Inflammatory macrophage treated with lipopolysaccharide for 4 hours (primary cell): Measurements from ENCODE around the gene CRISPLD2.

Source experiments
- DNase-seq: peaks from one replicate; pipeline ENCODE4 v3.0.0-alpha.2; 2020

The CRISPLD2 gene

GRCh38 chr16:84800158-84800978 is 19.4 kb upstream of the CRISPLD2 start:
- no peak for DNase-seq

GRCh38 chr16:84803146-84803545 is 16.6 kb upstream of the CRISPLD2 start:
- no peak for DNase-seq

- no peak for DNase-seq
Observed at GRCh38 chr16:84804326-84804725, 15.5 kb upstream of the CRISPLD2 start.

- peak; percentile 81 for DNase-seq
Observed at GRCh38 chr16:84806256-84806889, 13.4 kb upstream of the CRISPLD2 start.

DNA sequence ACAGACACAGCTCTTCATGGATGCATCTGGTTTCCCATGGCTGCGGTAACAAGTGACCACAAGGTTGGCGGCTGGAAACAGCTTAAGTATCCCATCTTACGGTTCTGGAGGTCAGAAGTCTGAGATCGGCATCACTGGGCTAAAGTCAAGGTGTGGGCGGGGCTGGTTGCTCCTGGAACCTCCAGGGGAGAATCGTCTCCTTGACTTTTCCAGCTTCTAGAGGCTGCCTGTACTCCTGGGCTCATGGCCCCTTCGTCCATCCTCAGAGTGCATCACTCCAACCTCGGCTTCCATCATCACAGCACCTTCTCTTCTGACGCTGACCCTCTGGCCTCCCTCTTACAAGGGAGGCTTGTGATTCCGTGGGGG is 12.9 kb upstream of the CRISPLD2 start:
- no peak for DNase-seq

DNA sequence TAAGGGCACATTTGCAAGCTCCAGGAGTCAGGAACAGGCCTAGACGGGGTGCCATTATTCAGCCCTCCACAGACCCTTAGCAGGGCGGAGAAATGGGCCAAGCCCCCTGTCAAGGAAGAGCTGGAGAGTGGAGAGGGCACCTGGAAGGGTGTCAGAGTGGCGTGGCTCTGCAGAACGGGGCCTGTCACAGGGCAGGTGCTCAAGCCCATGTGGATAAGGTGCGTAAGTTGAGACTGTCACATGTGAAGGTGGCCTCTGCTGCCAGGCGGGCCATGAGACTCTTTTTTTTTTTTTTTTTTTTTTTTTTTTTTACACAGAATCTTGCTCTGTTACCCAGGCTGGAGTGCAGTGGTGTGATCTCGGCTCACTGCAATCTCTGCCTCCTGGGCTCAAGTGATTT is 12.0 kb upstream of the CRISPLD2 start:
- DNase-seq, result no peak

- DNase-seq, result peak; percentile 91
Observed at GRCh38 chr16:84808826-84809225, 11.0 kb upstream of the CRISPLD2 start.

DNA sequence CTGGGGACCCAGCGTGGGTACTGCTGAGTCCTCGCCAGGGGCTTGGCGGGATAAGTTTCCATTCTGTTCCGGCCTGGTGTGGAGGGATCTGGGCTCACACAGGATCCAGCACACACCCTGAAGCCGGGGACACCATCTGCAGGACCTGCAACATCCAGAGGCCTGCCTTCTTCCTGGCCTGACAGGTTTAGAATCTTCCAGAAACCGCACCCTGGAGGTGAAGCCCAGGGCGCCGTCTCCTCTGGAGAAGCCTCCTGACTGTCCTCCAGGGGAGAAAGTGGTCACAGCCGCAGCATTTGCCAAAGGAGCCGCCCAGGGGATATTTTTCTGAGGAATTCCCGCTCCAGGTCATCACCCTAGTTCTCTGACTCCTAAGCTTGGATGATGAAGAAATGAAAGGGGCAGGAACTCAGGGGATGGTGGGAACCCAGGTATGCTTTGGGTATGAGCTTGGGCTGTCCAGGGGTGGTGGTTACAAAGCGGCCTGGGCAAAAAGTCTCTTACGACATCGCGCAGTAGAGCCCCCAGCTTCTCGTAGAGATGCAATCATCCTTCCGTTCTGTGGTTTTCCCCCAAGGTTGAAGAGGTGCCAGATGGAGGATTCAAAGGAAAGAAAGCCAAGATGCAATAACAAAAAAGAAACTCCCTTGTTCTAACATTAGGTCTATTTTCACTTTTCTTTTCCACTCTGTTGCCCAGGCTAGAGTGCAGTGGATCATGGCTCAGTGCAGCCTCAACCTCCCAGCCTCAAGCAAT is 9.1 kb upstream of the CRISPLD2 start:
- DNase-seq, result peak; percentile 85

DNA sequence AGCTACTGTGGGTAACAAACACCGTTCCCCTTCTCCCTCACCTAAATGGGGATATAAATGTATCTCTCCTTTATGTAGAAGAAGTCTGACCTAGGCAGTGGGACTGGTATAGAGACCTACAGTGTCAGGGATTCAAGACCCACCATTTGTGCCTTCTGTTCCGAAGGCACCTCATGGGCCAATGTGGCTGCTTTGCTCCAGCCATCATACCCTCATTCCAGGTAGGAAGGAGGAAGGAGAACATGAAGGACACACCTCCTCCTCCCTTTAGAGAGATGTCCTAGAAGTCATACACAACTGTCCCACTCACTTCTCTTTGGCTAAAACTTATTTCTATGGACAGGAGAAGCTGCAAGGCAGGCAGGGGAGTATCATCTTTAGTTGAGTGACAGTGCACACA is 8.3 kb upstream of the CRISPLD2 start:
- no peak for DNase-seq

- DNase-seq, result no peak
Observed at GRCh38 chr16:84813141-84813934, 6.4 kb upstream of the CRISPLD2 start.

DNA sequence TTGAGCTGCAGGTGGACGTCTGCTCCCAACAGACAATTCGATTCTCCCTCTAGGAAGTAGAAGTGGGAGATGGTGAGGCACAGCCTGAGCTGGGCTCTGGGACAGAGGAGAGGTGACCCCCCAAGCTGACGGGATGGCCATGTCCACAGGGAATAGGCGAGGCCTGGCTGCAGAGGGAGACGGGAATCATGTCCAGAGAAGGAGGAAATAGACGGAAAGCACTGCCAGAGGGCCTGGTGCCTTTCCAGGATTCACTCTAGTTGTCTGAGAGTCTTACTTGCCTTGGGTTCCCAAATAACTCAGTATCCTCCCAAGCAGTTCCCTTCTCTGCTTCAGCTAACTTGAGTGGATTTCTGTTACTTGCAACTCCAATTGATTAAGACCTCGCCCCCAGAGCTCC is 4.3 kb upstream of the CRISPLD2 start:
- no peak for DNase-seq

- no peak for DNase-seq
Observed at GRCh38 chr16:84816023-84816422, 3.8 kb upstream of the CRISPLD2 start.

DNA sequence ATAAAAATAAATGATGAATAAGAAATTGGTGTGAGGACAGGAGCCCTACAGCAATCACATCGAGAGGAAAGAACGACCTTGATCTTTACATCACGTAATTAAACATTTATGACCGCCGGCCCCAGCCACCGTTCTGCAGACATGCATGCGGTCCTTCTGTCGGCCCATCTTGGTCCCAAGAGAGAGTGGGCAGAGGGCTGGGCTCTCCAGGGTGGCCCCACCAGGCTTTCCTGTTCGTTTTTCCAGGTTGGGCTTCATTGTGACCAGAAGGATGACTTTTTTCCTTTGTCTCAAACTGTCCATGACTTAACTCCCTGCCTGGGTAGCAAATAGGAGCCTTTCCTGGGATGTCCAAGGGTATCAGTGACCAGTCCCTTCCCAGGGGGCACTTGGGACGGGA is 3.3 kb upstream of the CRISPLD2 start:
- no peak for DNase-seq

GRCh38 chr16:84817206-84817605 is 2.6 kb upstream of the CRISPLD2 start:
- no peak for DNase-seq

DNA sequence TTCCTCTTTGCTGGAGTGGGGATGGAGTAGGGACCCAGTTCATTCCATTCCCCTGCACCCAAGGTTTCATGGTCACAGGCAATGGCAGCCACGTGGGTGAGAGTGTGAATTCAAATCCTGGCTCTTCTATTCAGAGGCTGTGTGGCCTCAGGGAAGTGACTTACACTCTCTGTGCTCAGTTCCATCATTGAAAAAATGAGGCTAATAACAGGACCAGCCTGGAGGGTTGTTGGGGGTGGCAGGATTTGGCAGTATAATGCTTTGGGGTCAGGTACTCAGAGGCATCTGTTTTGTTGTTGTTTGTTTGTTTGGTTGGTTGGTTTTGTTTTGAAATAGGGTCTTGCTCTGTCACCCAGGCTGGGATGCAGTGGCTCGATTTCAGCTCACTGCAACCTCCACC is 2.2 kb upstream of the CRISPLD2 start:
- no peak for DNase-seq

DNA sequence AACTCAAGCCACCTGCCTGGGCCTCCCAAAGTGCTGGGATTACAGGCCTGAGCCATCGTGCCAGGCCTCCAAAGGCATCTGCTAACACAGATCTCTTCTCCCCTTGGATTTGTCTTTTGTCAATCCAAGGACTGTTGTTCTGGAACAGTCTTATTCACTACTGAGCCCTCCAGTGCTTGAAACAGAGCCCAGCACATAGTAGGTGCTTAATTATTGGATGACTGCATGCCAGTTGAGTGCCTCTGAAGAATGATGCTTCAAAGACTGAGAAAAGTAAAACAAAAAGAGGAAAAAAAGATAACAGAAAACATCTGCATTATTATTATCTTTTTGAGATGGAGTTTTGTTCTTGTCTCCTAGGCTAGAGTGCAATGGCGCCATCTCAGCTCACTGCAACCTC is 1.7 kb upstream of the CRISPLD2 start:
- DNase-seq, result no peak

- DNase-seq, result no peak
Observed at GRCh38 chr16:84818989-84819643, 669 bp upstream of the CRISPLD2 start.

GRCh38 chr16:84820305-84820684 is 510 bp downstream of the CRISPLD2 start:
- DNase-seq, result no peak

DNA sequence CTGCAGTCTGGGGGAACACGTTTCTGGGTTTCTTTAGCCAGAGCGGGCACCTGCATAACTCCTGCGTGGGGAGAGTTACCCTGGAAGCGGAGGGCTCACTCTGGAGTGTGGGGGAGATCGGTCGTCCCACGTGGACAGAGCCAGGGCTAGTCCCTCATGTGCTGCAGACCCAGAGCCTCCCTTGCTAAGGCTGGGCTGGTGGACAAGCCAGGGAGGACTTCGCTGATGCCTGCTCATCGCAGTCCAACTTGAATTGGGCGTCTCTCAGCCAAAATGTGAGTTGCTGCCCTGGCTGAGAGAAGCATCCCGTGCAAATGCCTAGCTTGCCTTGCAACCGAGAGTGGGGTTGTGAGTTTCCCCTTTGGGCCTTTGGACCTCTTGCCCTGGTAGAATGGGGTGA is 986 bp downstream of the CRISPLD2 start:
- DNase-seq, result no peak

GRCh38 chr16:84821179-84821578 is 1.4 kb downstream of the CRISPLD2 start:
- no peak for DNase-seq

- peak; percentile 73 for DNase-seq
Observed at GRCh38 chr16:84821728-84822689, 2.2 kb downstream of the CRISPLD2 start.
